Upper lobe of left lung (tissue), 6 donors: ENCODE measurements around the gene RAB3D. TPM values are rescaled to one million over a fixed set of nuclear protein-coding genes. Genes with fewer than 3 reads are reported as not detected.
A peak's percentile ranks its signal among the peaks of the same experiment; 100 is the strongest.

Experiments
- ATAC-seq, 2 donors: fragments of 200-7000 bp; cut with Tn5 transposase; one replicate each; pipeline ENCODE4 v1.9.1; 2022; ENCODE audit warnings: mild to moderate bottlenecking in 2 of 2, moderate library complexity in 2 of 2; ENCODE audit not compliant: low FRiP score in 2 of 2
- DNase-seq, 2 donors: peaks; one replicate each; pipeline ENCODE4 v3.0.0-alpha.2; 2019 to 2020
- H3K27ac ChIP-seq, 4 donors: fragments of 200-600 bp; sonication (generic); one replicate each; pipeline ENCODE4 v1.5.1; 2016 to 2019
- H3K27me3 ChIP-seq, 4 donors: fragments of 200-600 bp; sonication (generic); one replicate each; pipeline ENCODE4 v1.5.1; 2017 to 2019
- H3K36me3 ChIP-seq, 4 donors: fragments of 200-600 bp; sonication (generic); one replicate each; pipeline ENCODE4 v1.5.1; 2016 to 2019
- H3K4me1 ChIP-seq, 4 donors: fragments of 200-600 bp; sonication (generic); one replicate each; pipeline ENCODE4 v1.5.1; 2018 to 2019
- H3K4me3 ChIP-seq, 4 donors: fragments of 200-600 bp; sonication (generic); one replicate each; pipeline ENCODE4 v1.5.1; 2017 to 2019; ENCODE audit warnings: mild to moderate bottlenecking in 2 of 4, moderate library complexity in 1 of 4
- H3K9me3 ChIP-seq, 4 donors: fragments of 200-600 bp; sonication (generic); one replicate each; pipeline ENCODE4 v1.5.1; 2018 to 2019
- EP300 ChIP-seq, 4 donors: sonication (generic); formaldehyde crosslinking; IDR thresholded peaks; one replicate each; pipeline ENCODE4 v1.5.1; 2017; ENCODE audit warnings: antibody characterized with exemption in 4 of 4, control low read depth in 2 of 4
- POLR2A ChIP-seq, 4 donors: fragments of 450-650 bp; IDR thresholded peaks; one replicate each; pipeline ENCODE4 v1.5.1; 2016 to 2017; ENCODE audit warnings: antibody characterized with exemption in 4 of 4, mild to moderate bottlenecking in 2 of 4
- POLR2AphosphoS5 ChIP-seq, 2 donors: sonication (generic); formaldehyde crosslinking; IDR thresholded peaks; one replicate each; pipeline ENCODE4 v1.5.1; 2017; ENCODE audit warnings: antibody characterized with exemption in 2 of 2
- WGBS, 2 donors: methylation state at CpG; one replicate each; pipeline ENCODE4 v1.1.5; 2017 to 2018; 5-methylcytosine and 5-hydroxymethylcytosine counted together
- total RNA-seq, 6 donors: library from RNA; depleted of rRNA in 4 of 6; stranded (reverse); fragments of >200 nt in 4 of 6; gene quantifications; one replicate each; pipeline versions ENCODE4 v1.1.0 to v1.2.1, GENCODE V29; 2016 to 2021
- TF ChIP-seq, protein P1 (sequence below), 6 experiments: fragments of 450-650 bp in 4 of 6; fragments of 200-600 bp in 2 of 6; sonication (generic) in 2 of 6; IDR thresholded peaks; one replicate each; pipeline ENCODE4 v1.5.1; 2016 to 2019; ENCODE audit warnings: antibody characterized with exemption in 6 of 6
- donor health status: DM: no; HTN: no; CAD: no; lungs with moderate emphysema.
- donor health status: DM: no; HTN: yes; CAD: no; lungs with severe emphysema.

RAB3D gene
- total RNA-seq, 6 donors from 2014 or later, result 22.6 to 59.2 (median 30.7) TPM

DNA sequence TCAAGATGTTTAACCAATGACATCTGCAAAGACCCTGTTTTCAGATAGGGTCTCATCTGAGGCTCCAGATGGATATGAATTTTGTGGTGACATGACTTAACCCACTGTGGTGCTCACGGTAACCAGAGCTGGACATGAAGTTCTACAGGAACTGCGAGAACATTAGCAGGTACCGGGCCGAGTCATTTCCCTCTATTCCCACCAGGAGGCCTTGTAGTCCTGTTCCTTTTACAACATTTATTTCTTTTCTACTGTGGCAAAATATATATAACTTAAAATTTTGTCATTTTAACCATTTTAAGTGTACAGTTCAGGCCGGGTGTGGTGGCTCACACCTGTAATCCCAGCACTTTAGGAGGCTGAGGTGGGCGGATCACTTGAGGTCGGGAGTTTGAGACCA lies 51.1 kb downstream of the RAB3D start:
- no peaks in the 10 kb centered on the region for H3K27me3 ChIP-seq
- 74 to 78% methylated on average over 7 of the region's 7 CpGs for WGBS, 2 donors
- peaks cover 0 to 18% (median 12%) of the 10 kb centered on the region in 4 donors for H3K4me1 ChIP-seq
- H3K27ac ChIP-seq, result no peak overlapping the region
- H3K4me3 ChIP-seq, result no peak overlapping the region
- H3K36me3 ChIP-seq, result no peaks in the 10 kb centered on the region
- DNase-seq, result no peak
- no peaks in the 10 kb centered on the region for H3K9me3 ChIP-seq
- TF ChIP-seq, protein P1, sequence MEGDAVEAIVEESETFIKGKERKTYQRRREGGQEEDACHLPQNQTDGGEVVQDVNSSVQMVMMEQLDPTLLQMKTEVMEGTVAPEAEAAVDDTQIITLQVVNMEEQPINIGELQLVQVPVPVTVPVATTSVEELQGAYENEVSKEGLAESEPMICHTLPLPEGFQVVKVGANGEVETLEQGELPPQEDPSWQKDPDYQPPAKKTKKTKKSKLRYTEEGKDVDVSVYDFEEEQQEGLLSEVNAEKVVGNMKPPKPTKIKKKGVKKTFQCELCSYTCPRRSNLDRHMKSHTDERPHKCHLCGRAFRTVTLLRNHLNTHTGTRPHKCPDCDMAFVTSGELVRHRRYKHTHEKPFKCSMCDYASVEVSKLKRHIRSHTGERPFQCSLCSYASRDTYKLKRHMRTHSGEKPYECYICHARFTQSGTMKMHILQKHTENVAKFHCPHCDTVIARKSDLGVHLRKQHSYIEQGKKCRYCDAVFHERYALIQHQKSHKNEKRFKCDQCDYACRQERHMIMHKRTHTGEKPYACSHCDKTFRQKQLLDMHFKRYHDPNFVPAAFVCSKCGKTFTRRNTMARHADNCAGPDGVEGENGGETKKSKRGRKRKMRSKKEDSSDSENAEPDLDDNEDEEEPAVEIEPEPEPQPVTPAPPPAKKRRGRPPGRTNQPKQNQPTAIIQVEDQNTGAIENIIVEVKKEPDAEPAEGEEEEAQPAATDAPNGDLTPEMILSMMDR (IDR thresholded peaks at IDR 0.05), result peak; percentile 12 to 43 (median 22)
- TF ChIP-seq POLR2A (IDR thresholded peaks at IDR 0.05), result no peak
- no peak for ATAC-seq

DNA sequence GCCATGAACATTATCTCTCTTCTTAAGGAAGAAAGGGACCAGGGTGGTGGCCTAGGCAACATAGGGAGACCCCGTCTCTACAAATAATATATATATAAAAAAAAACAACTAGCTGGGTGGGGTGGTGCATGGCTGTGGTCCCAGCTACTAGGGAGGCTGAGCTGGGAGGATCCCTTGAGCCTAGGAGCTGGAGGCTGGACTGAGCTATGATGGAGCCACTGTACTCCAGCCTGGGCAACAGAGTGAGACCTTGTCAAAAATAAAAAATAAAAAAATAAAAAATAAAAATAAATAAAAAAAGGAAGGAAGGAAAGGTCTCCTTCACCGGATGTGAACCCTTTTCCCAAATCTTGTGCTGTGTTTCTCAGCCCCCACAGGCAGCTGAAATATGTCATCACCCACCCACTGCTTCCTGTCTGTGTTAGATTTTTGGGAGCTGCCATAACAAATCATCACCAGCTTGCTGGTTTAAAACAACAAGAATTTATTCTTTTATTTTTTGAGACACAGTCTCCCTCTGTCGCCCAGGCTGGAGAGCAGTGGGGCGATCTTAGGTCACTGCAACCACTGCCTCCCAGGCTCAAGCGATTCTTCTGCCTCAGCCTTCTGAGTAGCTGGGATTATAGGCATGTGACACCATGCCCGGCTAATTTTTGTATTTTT lies 53.0 kb downstream of the RAB3D start:
- Histone ChIP-seq H3K27me3 (no peaks in the 10 kb centered on the region), H3K4me3 (no peak overlapping the region), H3K4me1 (peaks cover 0 to 22% (median 9%) of the 10 kb centered on the region in 4 donors), H3K27ac (peak overlapping the region; percentile 26 to 81 (median 60)), H3K36me3 (no peaks in the 10 kb centered on the region), H3K9me3 (no peaks in the 10 kb centered on the region)
- TF ChIP-seq, protein P1 (IDR thresholded peaks at IDR 0.05), result peak in 5 of 6 experiments; percentile 6 to 49 (median 40)
- peak; percentile 73 to 84 for TF ChIP-seq POLR2AphosphoS5 (IDR thresholded peaks at IDR 0.05)
- TF ChIP-seq POLR2A (IDR thresholded peaks at IDR 0.05), result no peak
- TF ChIP-seq EP300 (IDR thresholded peaks at IDR 0.05), result no peak
- WGBS, 2 donors, result 39 to 46% methylated on average over 6 of the region's 6 CpGs
- DNase-seq, result no peak
- ATAC-seq, result no peak

DNA sequence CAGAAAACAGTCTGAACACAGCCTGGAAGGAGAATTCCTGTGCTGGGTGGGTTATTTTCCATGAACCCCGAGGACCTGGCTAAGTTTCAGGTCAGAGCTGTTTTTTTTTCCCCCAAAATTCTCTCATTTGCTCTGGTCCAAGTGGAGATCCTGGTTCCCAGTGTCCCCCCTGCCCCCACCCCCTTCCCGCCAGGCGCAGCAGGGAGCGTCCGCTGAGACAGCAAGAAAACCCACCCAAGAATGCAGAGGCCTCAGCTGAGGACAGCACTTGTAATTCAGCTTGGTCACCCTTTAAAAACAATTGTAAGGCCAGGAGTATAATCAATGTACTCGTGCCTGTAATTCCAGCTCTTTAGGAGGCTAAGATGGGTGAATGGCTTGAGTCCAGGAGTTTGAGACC lies 54.9 kb downstream of the RAB3D start:
- DNase-seq (no peak), ATAC-seq (no peak)
- 61 to 75% methylated on average over 6 of the region's 6 CpGs for WGBS, 2 donors
- peak overlapping the region in 3 of 4 donors; percentile 10 to 70 (median 45) for H3K27ac ChIP-seq
- TF ChIP-seq POLR2AphosphoS5 (IDR thresholded peaks at IDR 0.05) (no peak), EP300 (IDR thresholded peaks at IDR 0.05) (no peak), POLR2A (IDR thresholded peaks at IDR 0.05) (no peak)
- TF ChIP-seq, protein P1 (IDR thresholded peaks at IDR 0.05), result no peak
- no peaks in the 10 kb centered on the region for H3K27me3 ChIP-seq
- peaks cover 5 to 22% (median 11%) of the 10 kb centered on the region in 4 donors for H3K4me1 ChIP-seq
- H3K9me3 ChIP-seq, result no peaks in the 10 kb centered on the region
- H3K4me3 ChIP-seq, result no peak overlapping the region
- no peaks in the 10 kb centered on the region for H3K36me3 ChIP-seq

DNA sequence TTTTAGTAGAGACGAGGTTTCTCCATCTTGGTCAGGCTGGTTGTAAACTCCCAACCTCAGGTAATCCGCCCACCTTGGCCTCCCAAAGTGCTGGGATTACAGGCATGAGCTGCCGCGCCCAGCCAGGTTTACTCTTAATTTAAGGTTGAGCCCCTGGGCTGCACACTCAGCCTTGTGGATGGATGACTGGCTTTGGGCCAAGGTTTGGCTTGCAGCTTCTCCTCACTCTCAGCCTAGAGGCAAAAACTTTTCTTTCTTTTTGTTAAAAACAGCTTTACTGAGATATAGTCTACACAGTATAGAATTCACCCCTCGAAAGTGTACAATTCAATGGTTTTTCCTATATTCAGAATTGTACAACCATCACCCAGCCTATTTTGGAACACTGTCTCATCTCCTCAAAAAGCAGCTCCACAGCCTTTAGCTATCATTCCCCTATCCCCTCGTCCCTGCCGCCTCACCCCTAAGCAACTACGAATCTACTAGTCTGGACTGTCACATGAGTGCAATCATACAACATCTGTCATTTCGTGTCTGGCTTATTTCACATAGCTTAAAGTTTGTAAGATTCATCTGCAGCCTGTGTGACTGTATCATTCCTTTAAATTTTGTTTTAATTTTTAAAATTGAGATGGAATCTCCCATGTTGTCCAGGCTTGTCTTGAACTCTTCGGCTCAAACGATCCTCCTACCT lies 58.0 kb downstream of the RAB3D start:
- WGBS, 2 donors, result 77 to 82% methylated on average over 11 of the region's 11 CpGs

More for the DNA sequence above, 58.0 kb downstream of the RAB3D start:
- Histone ChIP-seq H3K4me3 (no peak overlapping the region), H3K27me3 (no peaks in the 10 kb centered on the region), H3K9me3 (no peaks in the 10 kb centered on the region), H3K36me3 (no peaks in the 10 kb centered on the region), H3K27ac (peak overlapping the region in 1 of 4 donors; percentile 40), H3K4me1 (peaks cover 9 to 15% (median 12%) of the 10 kb centered on the region in 4 donors)
- ATAC-seq (no peak), DNase-seq (no peak)
- TF ChIP-seq EP300 (IDR thresholded peaks at IDR 0.05) (no peak), POLR2A (IDR thresholded peaks at IDR 0.05) (no peak), POLR2AphosphoS5 (IDR thresholded peaks at IDR 0.05) (no peak)
- TF ChIP-seq, protein P1 (IDR thresholded peaks at IDR 0.05), result no peak
